B cell (primary cell): ENCODE data around the gene GOT1. TPM values are rescaled to one million over a fixed set of nuclear protein-coding genes. Genes with fewer than 3 reads are reported as not detected.

Experiments
- ATAC-seq: fragments of 200-7000 bp; cut with Tn5 transposase; one replicate; pipeline ENCODE4 v1.10.0; 2021; ENCODE audit warnings: low read depth, mild to moderate bottlenecking, moderate number of reproducible peaks, moderate library complexity
- CTCF ChIA-PET: fragments of 350-600 bp; sonication (Branson Sonifier 250); formaldehyde crosslinking; loops from one replicate; lab custom pipeline; 2021; ENCODE audit warnings: antibody characterized with exemption, inconsistent platforms; lab: Charles Lee
- POLR2A ChIA-PET: fragments of 350-600 bp; sonication (Branson Sonifier 250); formaldehyde crosslinking; loops from one replicate; lab custom pipeline; 2021; ENCODE audit warnings: antibody characterized with exemption; lab: Charles Lee
- DNase-seq: peaks from one replicate; pipeline ENCODE4 v3.0.0; 2013
- H2AFZ ChIP-seq: 2 replicates; pipeline ENCODE4 v1.6.1; 2012; ENCODE audit warnings: mild to moderate bottlenecking, low read depth, low read length; ENCODE audit not compliant: insufficient read depth, poor library complexity, severe bottlenecking
- H3K27ac ChIP-seq, 2 donors: 1 replicate in 1 of 2; 2 replicates in 1 of 2; pipeline ENCODE4 v1.5.1; 2012 to 2013; ENCODE audit warnings: low read length in 2 of 2, mild to moderate bottlenecking in 2 of 2, moderate library complexity in 1 of 2
- H3K27me3 ChIP-seq, 4 experiments: fragments of 200-600 bp in 1 of 4; sonication (generic) in 1 of 4; replicated peaks in 1 of 4; 1 replicate in 2 of 4; 2 replicates in 2 of 4; pipeline versions ENCODE4 v1.6.1 to v1.7.0; 2013 to 2016; ENCODE audit warnings: low read length in 3 of 4, mild to moderate bottlenecking in 2 of 4, mixed read lengths in 1 of 4, moderate library complexity in 1 of 4; ENCODE audit not compliant: insufficient read depth in 4 of 4, control insufficient read depth in 3 of 4; ENCODE audit errors: control extremely low read depth in 1 of 4
- H3K36me3 ChIP-seq, 2 experiments: replicated peaks in 1 of 2; 1 replicate in 1 of 2; 2 replicates in 1 of 2; pipeline versions ENCODE4 v1.6.1 to v1.7.1; 2013; ENCODE audit warnings: low read length in 1 of 2; ENCODE audit not compliant: insufficient read depth in 2 of 2, control insufficient read depth in 1 of 2; ENCODE audit errors: control extremely low read depth in 1 of 2, extremely low read depth in 1 of 2
- H3K4me1 ChIP-seq, 2 donors: fragments of 200-600 bp in 1 of 2; sonication (generic) in 1 of 2; 1 replicate in 1 of 2; 2 replicates in 1 of 2; pipeline versions ENCODE4 v1.5.1 to v1.6.1; 2013 to 2017; ENCODE audit warnings: low read length in 2 of 2; ENCODE audit not compliant: control insufficient read depth in 2 of 2, insufficient read depth in 2 of 2
- H3K4me2 ChIP-seq: replicated peaks from 2 replicates; pipeline ENCODE3; 2012; ENCODE audit warnings: mild to moderate bottlenecking, low read depth, low read length; ENCODE audit not compliant: poor library complexity, severe bottlenecking
- H3K4me3 ChIP-seq, 5 experiments: fragments of 200-600 bp in 1 of 5; sonication (generic) in 1 of 5; 1 replicate in 3 of 5; 2 replicates in 2 of 5; pipeline versions ENCODE4 v1.5.1 to v1.7.0; 2011 to 2016; ENCODE audit warnings: low read length in 4 of 5, mild to moderate bottlenecking in 4 of 5, low read depth in 2 of 5, control low read depth in 1 of 5, moderate library complexity in 1 of 5; ENCODE audit not compliant: insufficient read depth in 1 of 5; ENCODE audit errors: control extremely low read depth in 1 of 5, extremely low read depth in 1 of 5
- H3K79me2 ChIP-seq: fragments of 200-600 bp; sonication (generic); one replicate; pipeline ENCODE4 v1.6.0; 2016; ENCODE audit warnings: low read length; ENCODE audit not compliant: control insufficient read depth, insufficient read depth
- H3K9ac ChIP-seq: fragments of 200-600 bp; sonication (generic); 2 replicates; pipeline ENCODE4 v1.6.1; 2017; ENCODE audit warnings: mild to moderate bottlenecking, low read length, moderate library complexity
- H3K9me3 ChIP-seq, 3 donors: one replicate each; pipeline versions ENCODE4 v1.6.1 to v1.7.1; 2013; ENCODE audit warnings: low read length in 2 of 3; ENCODE audit not compliant: control insufficient read depth in 2 of 3, insufficient read depth in 1 of 3; ENCODE audit errors: control extremely low read depth in 1 of 3
- H4K20me1 ChIP-seq: 2 replicates; pipeline ENCODE4 v1.6.0; 2012; ENCODE audit warnings: mild to moderate bottlenecking, low read length; ENCODE audit not compliant: insufficient read depth, control insufficient read depth, poor library complexity, severe bottlenecking
- H3K27ac Mint-ChIP-seq: one replicate; pipeline ENCODE4 v1.8.0; 2021; ENCODE audit warnings: mixed read lengths
- H3K27me3 Mint-ChIP-seq: one replicate; pipeline ENCODE4 v1.8.0; 2021; ENCODE audit warnings: mixed read lengths
- H3K4me1 Mint-ChIP-seq: one replicate; pipeline ENCODE4 v1.8.0; 2021; ENCODE audit warnings: mixed read lengths
- H3K4me3 Mint-ChIP-seq: one replicate; pipeline ENCODE4 v1.8.0; 2021; ENCODE audit warnings: mixed read lengths
- H3K9me3 Mint-ChIP-seq: one replicate; pipeline ENCODE4 v1.8.0; 2022; ENCODE audit warnings: mixed read lengths; ENCODE audit not compliant: insufficient read depth
- EZH2 ChIP-seq: IDR thresholded peaks from 2 replicates; pipeline ENCODE4 v1.6.1; 2012; ENCODE audit warnings: borderline replicate concordance, low read depth, mild to moderate bottlenecking, moderate library complexity, low read length; ENCODE audit not compliant: insufficient read depth, poor library complexity, severe bottlenecking
- WGBS: methylation state at CpG from one replicate; pipeline ENCODE4 v1.1.5; 2013; ENCODE audit warnings: missing lambda C conversion rate; ENCODE audit not compliant: insufficient coverage; 5-methylcytosine and 5-hydroxymethylcytosine counted together
- intact Hi-C: fragments of 100-400 bp; cut with micrococcal nuclease; formaldehyde crosslinking; loops from one replicate; pipeline ENCODE4 v1.10.0; 2022
- polyA plus RNA-seq: library from polyadenylated mRNA; depleted of rRNA; stranded (reverse); fragments of >200 nt; gene quantifications from 2 replicates; pipeline ENCODE4 v1.2.3, GENCODE V29; 2012
- total RNA-seq, 2 donors: library from RNA; stranded (reverse); fragments of 120-200 nt in 1 of 2; gene quantifications; 1 replicate in 1 of 2; 2 replicates in 1 of 2; pipeline versions ENCODE4 v1.2.3 to v1.2.4, GENCODE V29; 2013 to 2022
- TF ChIP-seq, protein P1 (sequence below): fragments of 200-600 bp; IDR thresholded peaks from one replicate; pipeline ENCODE4 v1.8.0; 2022; ENCODE audit warnings: antibody characterized with exemption, mild to moderate bottlenecking

GOT1 gene
- total and polyA plus RNA-seq, 2 donors (not counting 1 experiment from before 2014, with no cell fraction given): 5.9 to 14.9 TPM

DNA sequence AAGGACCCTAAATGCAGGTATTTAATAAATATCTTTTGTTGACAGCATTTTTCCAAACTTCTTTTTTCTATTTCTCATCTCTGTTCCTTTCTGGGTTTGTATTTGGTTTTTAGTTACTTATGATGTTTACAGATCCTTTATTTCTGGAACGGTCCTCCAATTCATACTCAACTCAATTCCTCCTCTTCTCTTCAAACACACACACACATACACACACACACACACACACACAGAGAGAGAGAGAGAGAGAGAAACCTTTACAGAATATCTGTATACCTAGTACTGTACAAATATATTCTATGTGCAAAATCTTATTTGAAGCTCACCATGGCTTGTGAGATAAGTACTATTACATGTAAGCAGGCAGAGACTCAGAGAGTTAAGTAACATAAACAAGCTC, 21.6 kb upstream of the GOT1 start:
- Mint-ChIP-seq H3K9me3 (no peaks in the 10 kb centered on the region), H3K4me1 (no peaks in the 10 kb centered on the region), H3K27me3 (peaks cover 51% of the 10 kb centered on the region), H3K27ac (no peak overlapping the region), H3K4me3 (no peak overlapping the region)
- Histone ChIP-seq H3K79me2 (no peaks in the 10 kb centered on the region), H3K4me2 (no peak overlapping the region), H3K4me1 (no peaks in the 10 kb centered on the region), H3K27me3 (peaks cover 0 to 5% (median 1%) of the 10 kb centered on the region in 4 experiments), H3K9ac (no peak overlapping the region), H3K36me3 (no peaks in the 10 kb centered on the region), H2AFZ (no peak overlapping the region), H4K20me1 (no peaks in the 10 kb centered on the region), H3K4me3 (no peak overlapping the region), H3K27ac (no peak overlapping the region), H3K9me3 (no peaks in the 10 kb centered on the region)
- no peak for TF ChIP-seq EZH2
- TF ChIP-seq, protein P1, sequence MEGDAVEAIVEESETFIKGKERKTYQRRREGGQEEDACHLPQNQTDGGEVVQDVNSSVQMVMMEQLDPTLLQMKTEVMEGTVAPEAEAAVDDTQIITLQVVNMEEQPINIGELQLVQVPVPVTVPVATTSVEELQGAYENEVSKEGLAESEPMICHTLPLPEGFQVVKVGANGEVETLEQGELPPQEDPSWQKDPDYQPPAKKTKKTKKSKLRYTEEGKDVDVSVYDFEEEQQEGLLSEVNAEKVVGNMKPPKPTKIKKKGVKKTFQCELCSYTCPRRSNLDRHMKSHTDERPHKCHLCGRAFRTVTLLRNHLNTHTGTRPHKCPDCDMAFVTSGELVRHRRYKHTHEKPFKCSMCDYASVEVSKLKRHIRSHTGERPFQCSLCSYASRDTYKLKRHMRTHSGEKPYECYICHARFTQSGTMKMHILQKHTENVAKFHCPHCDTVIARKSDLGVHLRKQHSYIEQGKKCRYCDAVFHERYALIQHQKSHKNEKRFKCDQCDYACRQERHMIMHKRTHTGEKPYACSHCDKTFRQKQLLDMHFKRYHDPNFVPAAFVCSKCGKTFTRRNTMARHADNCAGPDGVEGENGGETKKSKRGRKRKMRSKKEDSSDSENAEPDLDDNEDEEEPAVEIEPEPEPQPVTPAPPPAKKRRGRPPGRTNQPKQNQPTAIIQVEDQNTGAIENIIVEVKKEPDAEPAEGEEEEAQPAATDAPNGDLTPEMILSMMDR: no peak
- WGBS: no CpG with 5 or more reads among the region's 1 CpG
- intact Hi-C loops: no loop called here
- POLR2A ChIA-PET: no interaction called here
- CTCF ChIA-PET: interaction anchor here (0.5 to 1.6 kb wide), 3 partner anchors 9 to 160 kb away, joined by 3 to 6 read pairs (median 3); no protein-coding TSS in a partner anchor
- ATAC-seq (no peak), DNase-seq (no peak)

DNA sequence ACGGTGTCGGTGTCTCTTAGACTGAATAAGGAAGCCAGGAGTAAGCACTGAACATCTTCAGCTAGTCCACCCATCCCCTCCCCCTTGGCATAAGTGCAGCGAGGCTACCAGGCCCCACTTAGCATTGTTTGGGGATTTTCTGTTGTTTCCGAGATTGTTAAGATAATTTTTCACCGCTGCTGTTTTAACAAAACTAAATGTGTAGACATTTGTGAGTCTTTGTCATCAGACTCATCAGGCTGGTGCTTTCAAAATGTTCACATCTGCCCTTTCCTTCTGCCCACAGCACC, 21.0 kb upstream of the GOT1 start:
- ATAC-seq (no peak), DNase-seq (no peak)
- no peaks in the 10 kb centered on the region for H3K4me1 Mint-ChIP-seq
- no peaks in the 10 kb centered on the region for H3K9me3 Mint-ChIP-seq
- CTCF ChIA-PET: interaction anchor here (1.6 kb wide), 1 partner anchor 161 kb away, joined by 6 read pairs; no protein-coding TSS in a partner anchor
- H3K4me3 Mint-ChIP-seq: no peak overlapping the region
- H3K9me3 ChIP-seq: no peaks in the 10 kb centered on the region
- no peaks in the 10 kb centered on the region for H3K36me3 ChIP-seq
- intact Hi-C loops: no loop called here
- peaks cover 0 to 5% (median 1%) of the 10 kb centered on the region in 4 experiments for H3K27me3 ChIP-seq
- H3K9ac ChIP-seq: no peak overlapping the region
- H3K4me3 ChIP-seq: no peak overlapping the region
- H2AFZ ChIP-seq: no peak overlapping the region
- no peak overlapping the region for H3K27ac Mint-ChIP-seq
- no peaks in the 10 kb centered on the region for H3K4me1 ChIP-seq
- no peaks in the 10 kb centered on the region for H4K20me1 ChIP-seq
- WGBS: no CpG with 5 or more reads among the region's 5 CpGs
- H3K27me3 Mint-ChIP-seq: peaks cover 54% of the 10 kb centered on the region
- TF ChIP-seq EZH2: no peak
- TF ChIP-seq, protein P1: no peak
- no peaks in the 10 kb centered on the region for H3K79me2 ChIP-seq
- POLR2A ChIA-PET: no interaction called here
- no peak overlapping the region for H3K27ac ChIP-seq
- H3K4me2 ChIP-seq: no peak overlapping the region
